Measurements from ENCODE around the gene IREB2. TPM values are rescaled to one million over a fixed set of nuclear protein-coding genes. Genes with fewer than 3 reads are reported as not detected.

The IREB2 gene
- polyA plus RNA-seq, 1 of the 3 experiments (the other 2 are of a cell fraction), result 9.5 TPM

DNA sequence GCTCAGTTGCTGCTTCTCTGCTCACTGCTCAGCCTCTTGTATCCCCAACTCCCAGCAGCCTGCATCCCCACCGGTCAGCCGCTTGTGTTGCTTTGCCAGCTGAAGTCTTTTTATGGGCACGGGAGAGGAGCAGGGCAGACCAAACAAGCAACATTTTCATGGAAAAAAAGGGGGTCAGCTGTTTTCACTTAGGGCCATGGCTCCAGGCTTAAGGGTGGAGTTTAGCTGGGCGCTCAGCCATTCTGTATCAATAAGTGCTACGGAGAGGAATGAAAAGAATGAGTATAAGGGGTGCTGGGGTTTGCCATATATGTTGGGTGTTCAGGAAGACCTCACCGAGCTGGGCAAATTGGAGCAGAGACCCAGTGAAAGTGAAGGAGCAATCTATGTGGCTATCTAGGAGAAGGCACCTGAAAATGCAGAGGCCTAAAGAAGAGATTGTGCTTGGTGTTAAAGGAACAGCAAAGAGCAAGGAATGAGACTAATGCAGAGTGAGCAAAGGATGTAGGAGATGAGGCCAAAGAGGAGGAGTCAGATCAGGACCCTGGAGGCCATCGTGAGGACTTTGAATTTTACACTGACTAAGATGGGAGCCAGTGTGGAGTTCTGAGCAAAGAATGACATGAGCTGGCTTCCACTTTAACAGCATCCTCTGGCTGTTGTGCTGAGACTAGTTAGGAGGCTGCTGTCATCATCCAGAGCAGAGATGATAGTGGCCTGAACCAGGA, 16.6 kb upstream of the IREB2 start:
- TF ChIP-seq FOXM1 (IDR thresholded peaks at IDR 0.05; ENCODE audit: low read depth) (no peak), TCF12 (IDR thresholded peaks at IDR 0.05) (no peak), FOSL2 (IDR thresholded peaks at IDR 0.05; ENCODE audit: borderline replicate concordance, low read depth) (no peak), TEAD4 (IDR thresholded peaks at IDR 0.05; ENCODE audit: borderline replicate concordance, insufficient read depth) (no peak), GABPA (IDR thresholded peaks at IDR 0.05; ENCODE audit: low read depth) (no peak), MXI1 (IDR thresholded peaks at IDR 0.05; ENCODE audit: low read depth, low read length) (no peak), RAD21 (IDR thresholded peaks at IDR 0.05; ENCODE audit: low read length) (no peak), JUND (IDR thresholded peaks at IDR 0.05) (no peak), EP300 (IDR thresholded peaks at IDR 0.05; ENCODE audit: borderline replicate concordance in 1 of 2, low read depth in 1 of 2, low read length in 1 of 2) (no peak), POLR2AphosphoS5 (IDR thresholded peaks at IDR 0.05; ENCODE audit: low read depth, low read length) (no peak), YY1 (IDR thresholded peaks at IDR 0.05; ENCODE audit: low read depth) (no peak), CHD2 (IDR thresholded peaks at IDR 0.05; ENCODE audit: low read length, partially characterized antibody) (no peak), EZH2phosphoT487 (IDR thresholded peaks at IDR 0.05; ENCODE audit: borderline replicate concordance, low read depth) (no peak)
- TF ChIP-seq, protein P1, sequence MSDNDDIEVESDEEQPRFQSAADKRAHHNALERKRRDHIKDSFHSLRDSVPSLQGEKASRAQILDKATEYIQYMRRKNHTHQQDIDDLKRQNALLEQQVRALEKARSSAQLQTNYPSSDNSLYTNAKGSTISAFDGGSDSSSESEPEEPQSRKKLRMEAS (IDR thresholded peaks at IDR 0.05; ENCODE audit: low read depth), result no peak
- TF ChIP-seq, protein P2, sequence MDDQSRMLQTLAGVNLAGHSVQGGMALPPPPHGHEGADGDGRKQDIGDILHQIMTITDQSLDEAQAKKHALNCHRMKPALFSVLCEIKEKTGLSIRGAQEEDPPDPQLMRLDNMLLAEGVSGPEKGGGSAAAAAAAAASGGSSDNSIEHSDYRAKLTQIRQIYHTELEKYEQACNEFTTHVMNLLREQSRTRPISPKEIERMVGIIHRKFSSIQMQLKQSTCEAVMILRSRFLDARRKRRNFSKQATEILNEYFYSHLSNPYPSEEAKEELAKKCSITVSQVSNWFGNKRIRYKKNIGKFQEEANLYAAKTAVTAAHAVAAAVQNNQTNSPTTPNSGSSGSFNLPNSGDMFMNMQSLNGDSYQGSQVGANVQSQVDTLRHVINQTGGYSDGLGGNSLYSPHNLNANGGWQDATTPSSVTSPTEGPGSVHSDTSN (IDR thresholded peaks at IDR 0.05), result no peak
- TF ChIP-seq, protein P3, sequence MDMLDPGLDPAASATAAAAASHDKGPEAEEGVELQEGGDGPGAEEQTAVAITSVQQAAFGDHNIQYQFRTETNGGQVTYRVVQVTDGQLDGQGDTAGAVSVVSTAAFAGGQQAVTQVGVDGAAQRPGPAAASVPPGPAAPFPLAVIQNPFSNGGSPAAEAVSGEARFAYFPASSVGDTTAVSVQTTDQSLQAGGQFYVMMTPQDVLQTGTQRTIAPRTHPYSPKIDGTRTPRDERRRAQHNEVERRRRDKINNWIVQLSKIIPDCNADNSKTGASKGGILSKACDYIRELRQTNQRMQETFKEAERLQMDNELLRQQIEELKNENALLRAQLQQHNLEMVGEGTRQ (IDR thresholded peaks at IDR 0.05; ENCODE audit: borderline replicate concordance, low read depth, low read length), result no peak
- TF ChIP-seq, protein P4, sequence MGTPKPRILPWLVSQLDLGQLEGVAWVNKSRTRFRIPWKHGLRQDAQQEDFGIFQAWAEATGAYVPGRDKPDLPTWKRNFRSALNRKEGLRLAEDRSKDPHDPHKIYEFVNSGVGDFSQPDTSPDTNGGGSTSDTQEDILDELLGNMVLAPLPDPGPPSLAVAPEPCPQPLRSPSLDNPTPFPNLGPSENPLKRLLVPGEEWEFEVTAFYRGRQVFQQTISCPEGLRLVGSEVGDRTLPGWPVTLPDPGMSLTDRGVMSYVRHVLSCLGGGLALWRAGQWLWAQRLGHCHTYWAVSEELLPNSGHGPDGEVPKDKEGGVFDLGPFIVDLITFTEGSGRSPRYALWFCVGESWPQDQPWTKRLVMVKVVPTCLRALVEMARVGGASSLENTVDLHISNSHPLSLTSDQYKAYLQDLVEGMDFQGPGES (IDR thresholded peaks at IDR 0.05; ENCODE audit: low read depth, low read length), result no peak
- H3K9me2 ChIP-seq, result no peaks in the 10 kb centered on the region
- no peak for DNase-seq
- H3K9ac ChIP-seq, result no peak overlapping the region
- peaks cover 0 to 9% of the 10 kb centered on the region in 2 experiments; a peak in 1 of 4 replicates for H3K4me1 ChIP-seq (ENCODE audit: control insufficient read depth in 1 of 2, insufficient read depth in 2 of 2, low read depth in 1 of 2, low read length in 1 of 2)
- no peak overlapping the region for H3K27ac ChIP-seq (ENCODE audit: low read depth in 2 of 2, low read length in 1 of 2)
- H3K36me3 ChIP-seq (replicated peaks in 1 of 2; ENCODE audit: control insufficient read depth in 1 of 2, insufficient read depth in 2 of 2, low read length in 1 of 2), result no peaks in the 10 kb centered on the region
- no peak overlapping the region for H3K4me3 ChIP-seq (ENCODE audit: low read depth in 2 of 2, low read length in 1 of 2)
- H4K20me1 ChIP-seq (ENCODE audit: insufficient read depth), result no peaks in the 10 kb centered on the region
- POLR2A ChIA-PET, result interaction anchor here (2.0 kb wide), 1 partner anchor 122 kb away, joined by 4 read pairs; the partner anchor contains the start of gene SKIC8
- no peak overlapping the region for H2AFZ ChIP-seq (ENCODE audit: low read depth)
- no peak overlapping the region for H3K4me2 ChIP-seq
- H3F3A ChIP-seq (replicated peaks; ENCODE audit: insufficient read depth), result no peaks in the 10 kb centered on the region
- H3K79me2 ChIP-seq (ENCODE audit: insufficient read depth), result no peaks in the 10 kb centered on the region
- no peaks in the 10 kb centered on the region for H3K9me3 ChIP-seq
- no peaks in the 10 kb centered on the region for H3K27me3 ChIP-seq (ENCODE audit: insufficient read depth)
- WGBS (ENCODE audit: low lambda C conversion rate), result 58% methylated on average over 7 of the region's 7 CpGs
- CTCF ChIA-PET, result interaction anchor here (1.1 to 33.6 kb wide), 12 partner anchors 8 to 289 kb away, joined by 3 to 772 read pairs (median 9); partner anchors contain the start of genes CRABP1 and SKIC8

All from SK-N-SH (cell line).